Vagina (tissue), 2 donors: ENCODE data around the gene SAPCD1. TPM values are rescaled to one million over a fixed set of nuclear protein-coding genes. Genes with fewer than 3 reads are reported as not detected.

Experiments
- DNase-seq, 2 donors: peaks; one replicate each; pipeline ENCODE4 v3.0.0-alpha.2; 2017; ENCODE audit errors: extremely low spot score in 2 of 2
- H3K27ac ChIP-seq: fragments of 200-600 bp; sonication (generic); one replicate; pipeline ENCODE4 v1.5.1; 2019
- H3K27me3 ChIP-seq: fragments of 200-600 bp; sonication (generic); one replicate; pipeline ENCODE4 v1.5.1; 2019
- H3K36me3 ChIP-seq, 2 donors: fragments of 200-600 bp; sonication (generic); one replicate each; pipeline ENCODE4 v1.5.1; 2017 to 2019
- H3K4me1 ChIP-seq: fragments of 200-600 bp; sonication (generic); one replicate; pipeline ENCODE4 v1.5.1; 2019
- H3K4me3 ChIP-seq, 2 donors: fragments of 200-600 bp; sonication (generic); 1 replicate in 1 of 2; 2 replicates in 1 of 2; pipeline ENCODE4 v1.5.1; 2016 to 2019
- H3K9me3 ChIP-seq: fragments of 200-600 bp; sonication (generic); one replicate; pipeline ENCODE4 v1.5.1; 2019
- CTCF ChIP-seq, 3 experiments: fragments of 450-650 bp in 2 of 3; fragments of 200-600 bp in 1 of 3; sonication (generic) in 1 of 3; IDR thresholded peaks; one replicate each; pipeline ENCODE4 v1.5.1; 2017 to 2019; ENCODE audit warnings: antibody characterized with exemption in 3 of 3, mild to moderate bottlenecking in 2 of 3, moderate library complexity in 2 of 3
- POLR2A ChIP-seq, 2 donors: fragments of 450-650 bp; IDR thresholded peaks; one replicate each; pipeline ENCODE4 v1.6.1; 2017; ENCODE audit warnings: antibody characterized with exemption in 2 of 2, mild to moderate bottlenecking in 2 of 2, moderate library complexity in 2 of 2
- POLR2AphosphoS5 ChIP-seq, 2 donors: sonication (generic); formaldehyde crosslinking; IDR thresholded peaks; one replicate each; pipeline ENCODE4 v1.9.0; 2017; ENCODE audit warnings: antibody characterized with exemption in 2 of 2, mild to moderate bottlenecking in 2 of 2, low read depth in 1 of 2; ENCODE audit not compliant: insufficient read depth in 1 of 2
- intact Hi-C: fragments of 100-400 bp; cut with DNase I; formaldehyde crosslinking; loops from one replicate; pipeline ENCODE4 v1.15.1; 2023
- total RNA-seq: library from RNA; depleted of rRNA; stranded (reverse); fragments of >200 nt; gene quantifications from one replicate; pipeline ENCODE4 v1.2.3, GENCODE V29; 2016

Gene SAPCD1
- total RNA-seq, 1 donor from 2014 or later = not detected

GRCh38 chr6:31794866-31795615 is 32.6 kb downstream of the SAPCD1 start:
- Histone ChIP-seq H3K27me3 (no peaks in the 10 kb centered on the region), H3K27ac (peak overlapping the region; percentile 97), H3K9me3 (no peaks in the 10 kb centered on the region), H3K4me1 (peaks cover 26% of the 10 kb centered on the region), H3K36me3 (peaks cover 0 to 13% of the 10 kb centered on the region in 2 donors), H3K4me3 (peak overlapping the region; percentile 67 to 93)
- no peak for DNase-seq
- intact Hi-C loops = loop anchor here (10.0 kb wide), 1 partner anchor 60 kb away; the partner anchor contains the start of gene CLIC1
- no peak for TF ChIP-seq POLR2AphosphoS5 (IDR thresholded peaks at IDR 0.05; ENCODE audit: insufficient read depth in 1 of 2, low read depth in 1 of 2)
- TF ChIP-seq CTCF (IDR thresholded peaks at IDR 0.05) = no peak
- no peak for TF ChIP-seq POLR2A (IDR thresholded peaks at IDR 0.05)

- intact Hi-C loops = loop anchor here (10.0 kb wide), 1 partner anchor 61 kb away; the partner anchor contains the start of gene CLIC1
- no peaks in the 10 kb centered on the region for H3K27me3 ChIP-seq
- peak within 1 kb of the TSS; percentile 67 to 93 for H3K4me3 ChIP-seq
- peaks cover 26% of the 10 kb centered on the region for H3K4me1 ChIP-seq
- peaks cover 0 to 11% of the 10 kb centered on the region in 2 donors for H3K36me3 ChIP-seq
- H3K9me3 ChIP-seq = no peaks in the 10 kb centered on the region
- TF ChIP-seq POLR2AphosphoS5 (IDR thresholded peaks at IDR 0.05; ENCODE audit: insufficient read depth in 1 of 2, low read depth in 1 of 2) (peak in 1 of 2 donors; percentile 79), CTCF (IDR thresholded peaks at IDR 0.05) (peak; percentile 12 to 78 (median 72)), POLR2A (IDR thresholded peaks at IDR 0.05) (peak in 1 of 2 donors; percentile 25)
- H3K27ac ChIP-seq = peak within 1 kb of the TSS; percentile 97
- DNase-seq = no peak
Measured at GRCh38 chr6:31795616-31796298, 33.3 kb downstream of the SAPCD1 start, which contains the start of gene VARS1. Gene VARS1, minus strand, starts transcription at chr6:31795752. Its CDS starts 535 bp downstream, at chr6:31795217.

GRCh38 chr6:31796993-31797385 is 34.5 kb downstream of the SAPCD1 start:
- no peak for DNase-seq
- TF ChIP-seq CTCF (IDR thresholded peaks at IDR 0.05) = no peak
- H3K4me3 ChIP-seq = no peak overlapping the region
- peak overlapping the region; percentile 97 for H3K27ac ChIP-seq
- no peaks in the 10 kb centered on the region for H3K27me3 ChIP-seq
- peaks cover 0 to 8% of the 10 kb centered on the region in 2 donors for H3K36me3 ChIP-seq
- no peaks in the 10 kb centered on the region for H3K9me3 ChIP-seq
- intact Hi-C loops = loop anchor here (10.0 kb wide), 1 partner anchor 62 kb away; the partner anchor contains the start of gene CLIC1
- peaks cover 21% of the 10 kb centered on the region for H3K4me1 ChIP-seq

- no peak for DNase-seq
- H3K27ac ChIP-seq = peak overlapping the region; percentile 27
- no peaks in the 10 kb centered on the region for H3K9me3 ChIP-seq
- H3K36me3 ChIP-seq = peaks cover 0 to 10% of the 10 kb centered on the region in 2 donors
- no peak overlapping the region for H3K4me3 ChIP-seq
- TF ChIP-seq POLR2AphosphoS5 (IDR thresholded peaks at IDR 0.05; ENCODE audit: insufficient read depth in 1 of 2, low read depth in 1 of 2) (no peak), CTCF (IDR thresholded peaks at IDR 0.05) (no peak), POLR2A (IDR thresholded peaks at IDR 0.05) (no peak)
- H3K27me3 ChIP-seq = no peaks in the 10 kb centered on the region
- intact Hi-C loops = loop anchor here (10.0 kb wide), 1 partner anchor 63 kb away; the partner anchor contains the start of gene CLIC1
- peaks cover 21% of the 10 kb centered on the region for H3K4me1 ChIP-seq
Measured at GRCh38 chr6:31797588-31797987, 35.1 kb downstream of the SAPCD1 start.
